ENCODE data around the gene KCNA5.

KCNA5 gene

DNA sequence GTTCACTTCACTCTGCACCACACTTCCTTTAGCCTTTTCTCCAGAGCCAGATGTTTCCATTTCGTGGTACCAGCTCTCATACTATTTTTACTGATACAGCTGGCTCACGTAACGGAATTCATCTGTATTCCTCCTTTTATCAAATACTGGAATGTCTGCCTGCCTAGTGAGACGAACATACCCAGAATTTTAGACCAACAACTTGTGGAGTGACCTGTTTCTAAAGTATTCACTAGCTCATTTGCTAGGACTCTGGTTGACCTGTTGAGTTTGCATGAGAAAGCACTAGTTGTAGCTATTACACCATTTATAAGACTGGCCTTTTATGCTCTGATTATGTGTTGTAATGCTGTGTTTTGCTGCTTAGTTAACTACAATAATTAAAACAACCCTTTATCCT, 22.6 kb downstream of the KCNA5 start:
- DNase-seq = no peak

DNA sequence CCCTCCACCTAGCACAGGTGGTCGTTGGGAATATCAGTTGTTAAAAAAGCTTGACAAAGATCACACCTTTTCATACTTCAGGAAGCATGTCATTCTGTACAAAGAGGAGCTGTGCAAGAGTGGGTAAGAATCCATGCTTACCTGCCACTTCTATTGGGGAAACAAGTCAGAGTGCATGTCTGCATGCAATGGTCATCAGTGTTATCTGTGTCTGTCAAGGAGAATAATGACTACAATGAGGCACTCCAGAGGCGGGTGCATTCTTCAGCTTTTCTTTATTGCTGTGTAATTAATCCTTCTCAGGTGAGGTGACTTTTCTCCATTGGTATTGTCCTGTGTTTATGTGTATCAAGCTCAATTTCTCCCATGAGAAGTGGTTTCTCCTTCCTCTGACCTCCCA, 24.4 kb downstream of the KCNA5 start:
- DNase-seq = no peak

DNA sequence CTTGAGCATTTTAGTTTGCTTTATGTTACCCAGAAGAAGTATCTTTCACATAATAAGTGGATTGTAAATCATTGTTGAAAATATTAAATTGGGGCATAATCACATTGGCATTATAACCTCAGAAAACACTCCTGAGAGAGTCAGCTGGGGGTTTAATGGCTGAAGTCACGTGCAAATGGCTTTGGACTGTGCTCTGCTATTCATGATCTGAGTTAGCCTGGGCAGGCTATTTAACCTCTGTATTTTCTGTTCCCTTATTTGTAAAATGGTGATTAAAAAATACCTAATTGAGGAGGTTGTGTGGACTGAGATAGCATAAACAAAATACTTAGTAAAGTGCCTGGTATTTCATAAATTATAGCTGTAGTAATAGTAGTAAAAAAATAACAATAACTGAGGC, 24.9 kb downstream of the KCNA5 start:
- DNase-seq = no peak

DNA sequence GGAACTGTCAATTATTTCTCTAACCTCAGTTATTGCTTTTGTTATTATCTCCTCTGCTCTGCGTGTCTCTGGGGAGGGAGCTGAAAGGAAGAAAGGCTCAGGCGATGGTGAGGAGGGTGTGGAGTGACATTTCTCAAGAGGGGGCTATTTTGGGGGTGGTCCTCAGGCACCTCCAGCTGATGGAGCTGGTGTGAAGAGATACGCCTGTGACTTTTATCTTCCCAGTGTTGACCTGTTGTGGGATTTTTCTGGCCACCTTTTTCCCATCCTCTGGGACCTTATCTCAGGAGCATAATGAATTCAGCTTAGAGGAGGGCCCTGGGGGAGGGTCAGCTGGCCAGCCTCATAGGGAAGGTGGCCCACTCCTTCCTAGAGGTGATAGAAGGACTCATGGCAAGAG, 26.4 kb downstream of the KCNA5 start:
- DNase-seq = no peak

DNA sequence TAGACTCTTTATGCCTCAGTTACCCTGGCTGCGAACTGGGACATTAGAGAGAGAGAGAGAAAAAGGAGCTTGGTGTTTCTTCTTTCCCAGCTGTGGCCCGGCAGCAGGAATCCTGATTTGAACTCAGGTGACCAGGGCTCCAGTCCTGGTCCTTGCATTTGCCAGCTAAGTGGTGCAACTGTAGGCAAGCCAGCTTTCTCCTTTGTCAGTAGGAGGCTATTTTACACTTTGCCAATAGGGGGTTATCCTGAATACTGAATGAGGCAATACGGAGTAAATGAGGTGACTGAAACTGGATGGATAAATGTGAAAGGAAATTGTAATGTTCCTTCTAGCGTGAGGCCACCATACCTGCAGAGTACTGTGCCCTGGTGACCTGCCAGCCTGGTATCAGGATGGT, 27.8 kb downstream of the KCNA5 start:
- DNase-seq = no peak

DNA sequence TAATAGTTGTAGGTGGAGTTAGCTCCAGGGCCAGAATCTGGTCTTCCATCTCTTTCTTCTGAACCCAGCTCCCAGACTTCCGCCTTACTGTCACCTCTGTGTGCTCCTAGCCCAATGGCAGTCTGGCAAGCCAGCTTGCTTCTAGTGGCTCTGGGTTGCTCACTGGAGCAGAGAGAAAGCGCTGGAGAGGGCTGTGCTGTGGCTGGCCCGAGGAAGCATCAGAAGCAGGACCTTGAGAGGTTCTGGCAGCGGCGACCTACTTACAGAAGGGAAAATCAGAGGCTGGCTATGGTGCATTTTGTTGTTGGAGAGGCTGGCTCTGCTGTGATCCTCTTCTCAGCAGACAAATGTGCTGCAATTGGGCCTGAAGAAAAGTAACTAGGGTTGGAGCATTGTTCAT, 28.6 kb downstream of the KCNA5 start:
- no peak for DNase-seq

DNA sequence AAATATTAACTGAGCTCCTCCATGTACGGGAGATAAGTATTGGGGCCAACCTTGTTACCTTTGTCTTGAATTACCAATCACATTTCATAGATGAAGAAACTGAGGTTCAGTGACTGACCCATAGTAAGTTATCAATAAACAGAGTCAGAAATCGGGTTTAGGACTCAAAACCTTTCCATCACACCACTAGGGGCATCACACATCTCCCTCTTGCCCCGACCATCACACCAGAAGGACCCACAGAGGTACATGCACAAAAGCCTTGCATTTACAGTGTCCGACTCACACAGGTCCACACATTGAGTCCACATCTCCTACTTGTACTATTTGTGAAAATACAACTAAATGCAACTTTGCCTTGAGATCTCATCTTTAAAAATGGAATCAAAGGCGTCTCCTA, 29.4 kb downstream of the KCNA5 start:
- no peak for DNase-seq

DNA sequence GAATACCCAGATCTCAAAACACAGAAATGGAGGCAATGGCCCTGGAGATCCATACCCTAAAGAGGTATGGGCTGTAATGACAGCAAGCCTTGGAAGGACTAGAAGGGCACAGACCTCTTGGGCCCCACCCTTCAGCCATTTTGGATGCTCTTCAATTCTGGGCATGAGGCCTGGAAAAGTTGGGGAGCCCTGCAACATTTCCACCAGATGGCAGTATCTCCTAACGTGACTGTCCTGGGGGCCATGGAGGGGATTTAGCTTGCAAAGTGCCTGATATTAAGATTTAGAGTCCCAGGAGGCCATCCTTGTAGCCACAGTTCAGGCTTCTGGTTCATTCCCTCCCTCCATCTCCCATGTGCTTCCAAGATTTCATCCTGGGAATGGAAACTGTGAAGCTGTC, 30.2 kb downstream of the KCNA5 start:
- no peak for DNase-seq

DNA sequence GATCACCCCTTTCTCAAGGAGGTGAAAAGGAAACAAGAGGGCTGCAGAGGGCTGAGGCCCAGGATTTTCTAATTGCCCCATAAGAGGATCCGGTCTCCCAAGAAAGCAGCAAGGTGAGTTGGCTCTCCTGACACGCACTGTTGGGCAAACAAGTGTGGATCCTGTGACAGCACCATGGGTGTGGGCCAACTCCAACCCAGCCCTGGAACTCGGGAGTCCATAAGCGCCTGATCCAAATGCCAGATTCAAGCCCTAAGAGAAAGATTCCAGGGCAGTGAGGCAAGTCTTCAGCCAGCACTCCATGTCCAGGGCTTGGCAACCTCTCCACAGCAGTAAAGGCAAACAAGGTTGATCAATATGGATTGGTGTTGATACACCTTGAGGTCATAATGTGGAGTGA, 33.1 kb downstream of the KCNA5 start:
- DNase-seq = no peak

DNA sequence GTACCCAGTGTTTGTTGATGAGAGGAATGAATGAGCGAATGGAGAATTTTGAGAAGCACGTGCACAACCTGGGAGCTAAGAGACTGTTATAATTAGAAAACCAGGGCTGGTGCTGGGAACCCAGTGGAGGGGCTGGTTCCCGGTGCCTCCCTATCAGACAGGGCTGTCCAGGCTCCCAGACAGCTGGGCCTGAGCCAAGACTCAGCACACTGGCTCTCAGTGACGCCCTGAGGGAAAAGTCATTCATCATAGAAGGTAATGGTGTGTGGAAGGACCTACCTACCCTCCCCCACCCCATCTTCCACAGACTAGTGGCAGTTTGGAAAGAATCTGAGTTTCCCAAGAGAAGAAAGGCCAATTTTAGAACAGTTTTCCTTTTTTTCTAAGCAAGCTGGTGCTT, 34.7 kb downstream of the KCNA5 start:
- no peak for DNase-seq

DNA sequence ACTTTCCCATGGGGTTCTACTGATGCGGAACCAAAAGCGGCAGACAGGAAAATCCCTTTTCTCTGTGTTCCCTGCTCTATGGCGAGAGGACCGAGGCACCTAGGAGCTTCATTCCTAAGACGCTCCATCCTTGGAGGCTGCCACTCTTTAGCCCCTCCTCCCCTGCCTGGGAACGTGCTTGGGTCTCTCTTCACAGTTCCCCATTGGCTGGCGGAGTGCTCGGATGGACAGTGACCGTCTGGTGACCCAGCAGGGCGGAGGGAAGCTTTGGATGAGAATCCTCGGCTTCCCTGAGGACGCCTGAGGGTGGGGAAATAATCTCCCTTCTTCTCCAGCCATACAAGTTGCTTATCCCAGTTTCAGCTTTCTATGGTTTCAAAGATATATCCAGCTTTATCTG, 37.3 kb downstream of the KCNA5 start:
- no peak for DNase-seq

DNA sequence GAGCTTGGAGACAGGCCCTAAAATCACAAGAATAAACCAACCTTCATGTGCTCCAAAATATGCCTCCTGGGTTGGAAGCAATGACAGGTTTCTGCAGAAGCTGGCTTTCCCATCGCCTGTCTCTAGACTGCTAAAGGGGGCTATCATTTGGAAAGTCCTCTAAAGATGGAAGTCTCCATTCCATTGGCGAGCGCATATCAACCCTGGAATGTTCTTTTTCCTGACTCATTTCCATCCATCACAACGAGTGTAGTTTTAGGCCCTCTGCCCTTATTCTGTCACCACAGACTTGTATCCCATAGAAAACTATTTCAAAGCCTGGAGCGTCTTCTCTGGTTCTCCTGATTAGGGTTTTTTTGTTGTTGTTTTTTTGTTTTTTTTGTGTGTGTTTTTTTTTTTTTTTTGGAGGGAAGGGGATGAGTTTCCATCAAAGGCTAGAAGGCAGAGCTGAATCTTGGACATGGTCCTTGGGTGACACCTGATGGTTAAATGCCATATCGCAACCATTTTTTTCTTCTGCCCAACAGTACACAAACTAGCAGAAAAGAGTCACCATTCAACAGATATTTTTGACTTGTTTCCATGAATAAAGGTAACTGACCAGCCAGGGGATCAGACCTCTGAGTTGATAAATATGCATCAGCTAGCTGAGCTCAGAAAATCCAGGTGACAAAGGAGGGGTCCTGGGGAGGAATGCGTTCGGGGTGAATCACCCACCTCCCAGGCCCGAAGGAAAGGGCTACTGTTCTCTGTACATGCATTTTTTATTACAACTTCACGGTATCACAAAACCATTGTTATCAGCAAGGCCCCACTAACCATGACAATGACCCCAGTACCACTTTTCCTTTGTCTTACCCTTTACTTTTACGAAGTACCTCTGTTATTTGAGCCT, 40.5 kb downstream of the KCNA5 start:
- peak; percentile 45 for DNase-seq

DNA sequence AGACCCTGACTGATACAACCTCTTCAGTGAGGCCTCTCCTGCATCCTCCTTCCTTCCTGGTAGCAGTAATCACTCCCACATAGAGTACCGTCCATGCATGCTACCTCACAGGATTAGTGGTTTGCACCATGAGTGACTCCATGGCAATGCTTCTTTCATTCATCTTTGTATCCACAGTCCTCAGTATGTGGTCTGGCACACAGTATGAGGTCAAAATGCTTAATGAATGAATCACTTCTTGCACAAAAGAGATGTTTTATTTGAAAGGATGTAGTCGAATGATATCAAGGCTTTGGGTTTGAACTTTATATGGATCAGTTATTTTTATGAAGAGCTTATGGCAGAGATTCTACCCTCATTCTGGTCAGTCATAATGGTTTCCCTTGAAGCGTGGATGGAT, 42.2 kb downstream of the KCNA5 start:
- no peak for DNase-seq

DNA sequence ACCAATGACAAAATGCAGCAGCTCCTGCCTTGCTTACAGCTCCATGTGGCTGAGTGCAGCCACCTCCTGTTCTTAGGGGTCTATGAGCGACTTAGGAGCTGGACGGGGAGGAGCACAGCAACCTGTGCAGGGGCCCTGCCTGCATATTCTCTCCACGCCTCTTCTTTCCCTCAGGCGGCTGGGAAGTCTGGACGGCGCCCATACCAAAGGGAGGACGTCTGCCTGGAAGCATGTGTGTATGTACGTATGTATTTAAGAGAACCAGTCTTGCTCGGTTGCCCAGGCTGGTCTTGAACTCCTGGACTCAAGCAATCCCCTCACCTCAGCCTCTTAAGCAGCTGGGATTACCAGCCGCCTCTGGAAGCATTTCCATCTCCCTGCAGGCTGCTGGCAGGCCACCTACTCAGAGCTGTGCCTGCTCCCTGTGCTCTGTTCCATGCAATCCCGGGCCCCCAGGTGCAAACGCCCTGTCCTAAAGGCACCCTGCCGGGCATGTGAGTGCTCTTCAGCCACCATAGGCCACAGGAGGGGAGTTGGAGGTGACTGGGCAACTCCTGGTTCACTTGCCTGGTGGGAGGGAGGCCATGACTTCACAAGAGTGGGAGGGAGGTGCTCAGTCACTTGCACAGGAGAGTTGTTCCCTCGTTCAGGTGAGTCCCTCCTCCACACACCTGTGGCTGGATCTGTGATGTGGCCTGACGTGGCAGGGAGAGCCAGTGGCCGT, 44.3 kb downstream of the KCNA5 start:
- DNase-seq = no peak

DNA sequence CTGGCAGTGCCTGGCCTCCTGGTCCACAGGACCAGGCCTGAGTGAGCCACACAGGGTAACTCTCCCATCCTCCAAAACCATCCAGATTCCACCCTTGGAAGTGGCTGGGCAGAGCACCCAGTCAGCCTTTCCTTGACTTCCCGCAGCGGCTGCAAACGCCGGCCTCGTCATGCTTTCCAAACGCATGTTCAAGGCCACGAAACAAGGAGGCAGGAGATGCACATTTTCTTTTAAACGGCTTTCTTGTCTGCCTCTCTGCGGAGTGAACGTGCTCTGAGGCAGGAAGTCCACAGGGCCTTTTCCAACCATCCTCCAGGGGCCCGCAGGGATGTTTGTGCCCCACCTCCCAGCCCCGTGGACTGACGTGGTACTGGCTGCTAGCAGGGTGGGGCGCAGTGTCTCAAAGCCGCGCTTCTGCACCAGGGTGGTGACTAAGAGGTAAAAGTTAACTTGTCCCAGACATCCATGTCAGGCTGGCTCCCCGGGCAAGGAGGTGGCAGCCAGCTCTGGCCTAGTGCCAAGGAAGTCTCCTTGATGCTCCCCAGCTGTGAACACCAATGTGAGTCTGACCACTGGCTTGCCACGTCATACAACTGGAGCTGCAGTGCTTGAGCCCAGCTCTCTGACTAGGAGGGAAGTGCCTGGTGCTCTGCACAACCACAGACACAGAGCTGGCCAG, 45.0 kb downstream of the KCNA5 start:
- DNase-seq = no peak

DNA sequence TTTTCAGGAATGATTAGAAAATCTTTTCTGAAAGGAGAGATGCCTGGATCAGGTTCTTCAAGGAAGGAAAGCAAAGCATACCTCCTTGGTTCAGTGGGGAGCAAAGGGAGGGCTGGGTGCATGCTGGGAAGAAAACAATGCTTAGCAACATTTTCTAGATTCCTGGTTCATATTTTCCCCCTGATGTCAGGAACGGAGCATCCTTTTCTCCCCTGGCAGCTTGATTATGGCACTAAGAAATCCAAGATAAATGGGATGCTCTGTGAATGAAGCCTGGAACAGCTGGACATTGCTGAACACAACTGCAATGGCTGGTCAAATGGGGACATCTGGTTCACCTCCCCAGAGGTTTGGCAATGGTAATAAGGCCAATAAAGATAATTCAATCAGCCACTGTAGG, 50.9 kb downstream of the KCNA5 start:
- no peak for DNase-seq

DNA sequence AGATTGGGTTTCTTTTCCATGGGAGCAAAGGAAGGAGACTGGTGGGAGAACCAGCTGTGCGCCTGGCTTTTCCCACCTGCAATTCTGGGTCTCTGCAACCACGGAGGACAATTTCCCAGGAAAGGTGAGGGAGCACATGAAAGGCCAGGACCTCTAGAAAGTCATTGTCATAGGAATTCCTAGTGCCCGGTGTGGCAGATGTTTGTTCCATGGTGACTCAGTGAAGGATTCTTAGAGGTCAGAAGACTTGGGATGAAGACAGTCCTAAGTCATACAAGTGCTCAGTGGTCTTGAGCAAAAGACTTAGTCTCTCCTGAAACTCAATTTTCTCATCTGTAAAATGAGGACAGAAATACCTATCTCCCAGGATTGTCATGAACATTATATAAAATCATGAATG, 51.3 kb downstream of the KCNA5 start:
- no peak for DNase-seq
